Loucy (cell line): ENCODE measurements around the gene TICAM2.

Experiments
- H2AFZ ChIP-seq: fragments of 200-600 bp; sonication (generic); 2 replicates; pipeline ENCODE4 v1.6.0; 2016; ENCODE audit warnings: antibody characterized with exemption, mild to moderate bottlenecking, low read length, moderate library complexity
- H3F3A ChIP-seq: fragments of 200-600 bp; 2 replicates; pipeline ENCODE4 v1.6.0; 2016; ENCODE audit warnings: antibody characterized with exemption, low read depth, mild to moderate bottlenecking
- H3K27me3 ChIP-seq: fragments of 200-600 bp; sonication (generic); 2 replicates; pipeline ENCODE4 v1.6.1; 2014; ENCODE audit warnings: low read length, mild to moderate bottlenecking; ENCODE audit not compliant: insufficient read depth, poor library complexity, severe bottlenecking
- H3K36me3 ChIP-seq: fragments of 200-600 bp; sonication (generic); 2 replicates; pipeline ENCODE4 v1.6.1; 2016; ENCODE audit warnings: low read length; ENCODE audit not compliant: insufficient read depth
- H3K4me1 ChIP-seq: fragments of 200-600 bp; sonication (generic); 2 replicates; pipeline ENCODE4 v1.5.1; 2014; ENCODE audit warnings: low read length, mild to moderate bottlenecking; ENCODE audit not compliant: insufficient read depth, poor library complexity, severe bottlenecking
- H3K4me2 ChIP-seq: fragments of 200-600 bp; sonication (generic); 2 replicates; pipeline ENCODE4 v1.6.0; 2014; ENCODE audit warnings: antibody characterized with exemption, low read length, low read depth, mild to moderate bottlenecking; ENCODE audit not compliant: poor library complexity, severe bottlenecking
- H3K4me3 ChIP-seq: fragments of 200-600 bp; sonication (generic); 2 replicates; pipeline ENCODE4 v1.5.1; 2014; ENCODE audit warnings: low read length, mild to moderate bottlenecking, mixed read lengths; ENCODE audit not compliant: poor library complexity, severe bottlenecking
- H3K79me2 ChIP-seq: fragments of 200-600 bp; sonication (generic); 2 replicates; pipeline ENCODE4 v1.6.1; 2014; ENCODE audit warnings: low read length; ENCODE audit not compliant: insufficient read depth
- H3K9ac ChIP-seq: fragments of 200-600 bp; sonication (generic); 2 replicates; pipeline ENCODE4 v1.6.0; 2014; ENCODE audit warnings: mild to moderate bottlenecking, low read depth, low read length, moderate library complexity; ENCODE audit not compliant: poor library complexity, severe bottlenecking
- H3K9me2 ChIP-seq: fragments of 200-600 bp; sonication (generic); replicated peaks from 2 replicates; pipeline ENCODE4 v1.6.1; 2016; ENCODE audit warnings: low read depth, low read length, mixed read lengths
- H3K9me3 ChIP-seq: fragments of 200-600 bp; sonication (generic); 2 replicates; pipeline ENCODE4 v1.6.1; 2014; ENCODE audit warnings: mild to moderate bottlenecking, antibody characterized with exemption, low read length, low read depth; ENCODE audit not compliant: insufficient read depth
- H4K20me1 ChIP-seq: fragments of 200-600 bp; sonication (generic); 2 replicates; pipeline ENCODE4 v1.6.0; 2014; ENCODE audit warnings: antibody characterized with exemption, low read length, mild to moderate bottlenecking; ENCODE audit not compliant: insufficient read depth, poor library complexity, severe bottlenecking
- CTCF ChIP-seq: fragments of 200-600 bp; sonication (generic); conservative IDR thresholded peaks from 2 replicates; pipeline ENCODE4 v1.5.1; 2014; ENCODE audit warnings: mild to moderate bottlenecking, antibody characterized with exemption, low read length
- EZH2phosphoT487 ChIP-seq: fragments of 200-600 bp; IDR thresholded peaks from 2 replicates; pipeline ENCODE4 v1.6.1; 2018; ENCODE audit warnings: antibody characterized with exemption, mild to moderate bottlenecking, moderate library complexity, borderline replicate concordance

TICAM2 gene

DNA sequence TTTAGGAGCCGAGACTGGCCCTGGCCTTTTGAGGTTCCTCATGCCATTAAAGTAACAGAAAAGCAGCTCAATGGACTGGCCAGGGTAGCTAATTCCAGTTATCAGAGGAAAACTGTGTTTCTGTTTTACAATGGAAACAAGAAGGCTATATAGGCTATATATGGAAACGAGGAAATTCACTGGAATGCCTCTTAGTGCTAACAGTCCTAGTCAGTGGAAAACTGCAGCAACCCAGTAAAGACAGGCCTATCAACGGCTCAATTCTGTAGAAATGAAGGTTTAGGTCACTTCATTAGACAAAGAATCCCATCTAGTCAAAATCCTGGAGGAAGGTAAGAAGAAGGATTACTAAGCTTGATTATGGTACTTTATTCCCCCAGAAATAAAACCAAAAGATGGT is 3.2 kb upstream of the TICAM2 start:
- Histone ChIP-seq H3K9me2 (no peaks in the 10 kb centered on the region), H3K36me3 (no peaks in the 10 kb centered on the region), H3K4me3 (no peak overlapping the region), H3K79me2 (no peaks in the 10 kb centered on the region), H4K20me1 (no peaks in the 10 kb centered on the region), H3K4me2 (no peak overlapping the region), H3K9ac (no peak overlapping the region), H3F3A (no peaks in the 10 kb centered on the region), H3K9me3 (no peaks in the 10 kb centered on the region), H3K27me3 (no peaks in the 10 kb centered on the region), H2AFZ (no peak overlapping the region), H3K4me1 (no peaks in the 10 kb centered on the region)
- TF ChIP-seq EZH2phosphoT487 = no peak
- TF ChIP-seq CTCF = no peak

- H4K20me1 ChIP-seq = no peaks in the 10 kb centered on the region
- H2AFZ ChIP-seq = no peak overlapping the region
- H3K27me3 ChIP-seq = no peaks in the 10 kb centered on the region
- H3K9ac ChIP-seq = no peak overlapping the region
- H3K4me2 ChIP-seq = no peak overlapping the region
- H3K4me1 ChIP-seq = no peaks in the 10 kb centered on the region
- H3K4me3 ChIP-seq = no peak overlapping the region
- no peak for TF ChIP-seq EZH2phosphoT487
- no peak for TF ChIP-seq CTCF
- no peaks in the 10 kb centered on the region for H3F3A ChIP-seq
- H3K9me3 ChIP-seq = no peaks in the 10 kb centered on the region
- H3K79me2 ChIP-seq = no peaks in the 10 kb centered on the region
- no peaks in the 10 kb centered on the region for H3K9me2 ChIP-seq
- no peaks in the 10 kb centered on the region for H3K36me3 ChIP-seq
Measured at GRCh38 chr5:115602591-115603125, 379 bp upstream of the TICAM2 start.

- Histone ChIP-seq H3K9ac (no peak overlapping the region), H3K4me2 (no peak overlapping the region), H3K36me3 (no peaks in the 10 kb centered on the region), H3F3A (no peaks in the 10 kb centered on the region), H3K9me2 (no peaks in the 10 kb centered on the region), H4K20me1 (no peaks in the 10 kb centered on the region), H3K4me1 (no peaks in the 10 kb centered on the region), H3K79me2 (no peaks in the 10 kb centered on the region), H3K27me3 (no peaks in the 10 kb centered on the region), H3K9me3 (no peaks in the 10 kb centered on the region), H3K4me3 (no peak overlapping the region), H2AFZ (no peak overlapping the region)
- TF ChIP-seq CTCF (no peak), EZH2phosphoT487 (no peak)
Measured at GRCh38 chr5:115600766-115601165, 1.5 kb downstream of the TICAM2 start.
